Activated T-cell treated with anti-CD3 and anti-CD28 coated beads, Interleukin-2, amount 50 U/mL, for 72 hours (primary cell): Measurements from ENCODE around the gene RASA4. TPM values are rescaled to one million over a fixed set of nuclear protein-coding genes. Genes with fewer than 3 reads are reported as not detected.
"Not testable (repeated sequence)": the region's sequence is repeated elsewhere in the genome, so short reads cannot be mapped to it uniquely, and the experiment has no call there.

Source experiments
- ATAC-seq, 2 donors: fragments of 150-1000 bp; cut with Tn5 transposase; replicated peaks in 1 of 2; 2 replicates each; pipeline ENCODE4 v1.10.0; 2021; ENCODE audit warnings: moderate library complexity in 2 of 2, mild to moderate bottlenecking in 1 of 2
- DNase-seq, 2 donors: peaks; one replicate each; pipeline ENCODE4 v3.0.0; 2021 to 2022; ENCODE audit warnings: mixed read lengths in 1 of 2
- H3K27ac Mint-ChIP-seq: one replicate; pipeline ENCODE4 v1.8.0; 2022; ENCODE audit warnings: mild to moderate bottlenecking, moderate library complexity, mixed read lengths
- H3K27me3 Mint-ChIP-seq: one replicate; pipeline ENCODE4 v1.8.0; 2022; ENCODE audit warnings: low read depth, mixed read lengths
- H3K36me3 Mint-ChIP-seq, 2 donors: one replicate each; pipeline ENCODE4 v1.8.0; 2022; ENCODE audit warnings: mixed read lengths in 2 of 2, mild to moderate bottlenecking in 1 of 2; ENCODE audit not compliant: insufficient read depth in 2 of 2
- H3K4me1 Mint-ChIP-seq: one replicate; pipeline ENCODE4 v1.8.0; 2022; ENCODE audit warnings: low read depth, mixed read lengths
- H3K4me3 Mint-ChIP-seq, 2 donors: one replicate each; pipeline ENCODE4 v1.8.0; 2022; ENCODE audit warnings: mild to moderate bottlenecking in 2 of 2, mixed read lengths in 2 of 2, moderate library complexity in 2 of 2
- H3K9me3 Mint-ChIP-seq, 2 donors: one replicate each; pipeline ENCODE4 v1.8.0; 2022; ENCODE audit warnings: mixed read lengths in 2 of 2
- total RNA-seq, 2 donors: library from RNA; stranded (reverse); gene quantifications; one replicate each; pipeline ENCODE4 v1.2.3, GENCODE V29; 2022

The RASA4 gene
- 10 to 100 TPM; 52.0 to 79.2 TPM for total RNA-seq

- H3K36me3 Mint-ChIP-seq, H3K4me1 Mint-ChIP-seq, H3K27ac Mint-ChIP-seq, H3K27me3 Mint-ChIP-seq, H3K9me3 Mint-ChIP-seq: not testable (repeated sequence)
- H3K4me3 Mint-ChIP-seq: peak within 1 kb of the TSS in 1 of 2 donors; percentile 52
- DNase-seq: peak; percentile 49 to 58
- ATAC-seq: peak; percentile 96 to 97
These were observed at the start of gene RASA4 for GRCh38 chr7:102616507-102617125. Gene RASA4 (minus strand): TSS chr7:102616756. CDS start chr7:102616689, 67 bp downstream.

- not testable (repeated sequence) for H3K4me1 Mint-ChIP-seq, H3K27me3 Mint-ChIP-seq, H3K4me3 Mint-ChIP-seq, H3K9me3 Mint-ChIP-seq, DNase-seq, H3K36me3 Mint-ChIP-seq, ATAC-seq, H3K27ac Mint-ChIP-seq
These were observed 48.2 kb upstream of the RASA4 start for GRCh38 chr7:102664765-102665164.

- H3K27me3 Mint-ChIP-seq, H3K36me3 Mint-ChIP-seq, H3K4me1 Mint-ChIP-seq, H3K9me3 Mint-ChIP-seq, DNase-seq, H3K4me3 Mint-ChIP-seq, H3K27ac Mint-ChIP-seq, ATAC-seq: not testable (repeated sequence)
These were observed 33.4 kb upstream of the RASA4 start, which contains the start of gene SPDYE2B for GRCh38 chr7:102649924-102650323. Gene SPDYE2B (plus strand): TSS chr7:102650319. CDS start chr7:102652349, 2,030 bp downstream.

- H3K9me3 Mint-ChIP-seq, H3K36me3 Mint-ChIP-seq, H3K27me3 Mint-ChIP-seq, H3K27ac Mint-ChIP-seq, DNase-seq, H3K4me1 Mint-ChIP-seq, H3K4me3 Mint-ChIP-seq: not testable (repeated sequence)
- ATAC-seq: peak; percentile 13 to 21
These were observed 31.3 kb upstream of the RASA4 start for GRCh38 chr7:102647813-102648212.

GRCh38 chr7:102643404-102643803, 26.8 kb upstream of the RASA4 start:
- H3K27ac Mint-ChIP-seq, ATAC-seq, H3K4me3 Mint-ChIP-seq, H3K36me3 Mint-ChIP-seq, H3K27me3 Mint-ChIP-seq, DNase-seq, H3K4me1 Mint-ChIP-seq, H3K9me3 Mint-ChIP-seq: not testable (repeated sequence)

GRCh38 chr7:102642691-102643090, 26.1 kb upstream of the RASA4 start, which contains the start of gene UPK3BL1:
Gene UPK3BL1 (minus strand): TSS chr7:102642791. CDS start chr7:102642741, 50 bp downstream.
- H3K9me3 Mint-ChIP-seq, ATAC-seq, H3K27ac Mint-ChIP-seq, H3K4me1 Mint-ChIP-seq, DNase-seq, H3K4me3 Mint-ChIP-seq, H3K27me3 Mint-ChIP-seq, H3K36me3 Mint-ChIP-seq: not testable (repeated sequence)

GRCh38 chr7:102638848-102639247, 22.3 kb upstream of the RASA4 start:
- not testable (repeated sequence) for H3K9me3 Mint-ChIP-seq, H3K4me1 Mint-ChIP-seq, DNase-seq, H3K27ac Mint-ChIP-seq, H3K27me3 Mint-ChIP-seq, H3K36me3 Mint-ChIP-seq, H3K4me3 Mint-ChIP-seq
- peak in 1 of 2 donors; percentile 17 for ATAC-seq

GRCh38 chr7:102636956-102637355, 20.4 kb upstream of the RASA4 start:
- not testable (repeated sequence) for H3K4me3 Mint-ChIP-seq, H3K9me3 Mint-ChIP-seq, H3K27me3 Mint-ChIP-seq, ATAC-seq, DNase-seq, H3K36me3 Mint-ChIP-seq, H3K4me1 Mint-ChIP-seq, H3K27ac Mint-ChIP-seq

- not testable (repeated sequence) for H3K27me3 Mint-ChIP-seq, H3K4me1 Mint-ChIP-seq, H3K36me3 Mint-ChIP-seq
These were observed 18.8 kb upstream of the RASA4 start for GRCh38 chr7:102635354-102635753.

GRCh38 chr7:102634299-102634698, 17.7 kb upstream of the RASA4 start:
- not testable (repeated sequence) for DNase-seq, H3K9me3 Mint-ChIP-seq, H3K4me1 Mint-ChIP-seq, H3K27ac Mint-ChIP-seq, H3K27me3 Mint-ChIP-seq, H3K36me3 Mint-ChIP-seq, ATAC-seq, H3K4me3 Mint-ChIP-seq

More at GRCh38 chr7:102635354-102635753, 18.8 kb upstream of the RASA4 start:
- H3K27ac Mint-ChIP-seq, DNase-seq, H3K9me3 Mint-ChIP-seq, ATAC-seq, H3K4me3 Mint-ChIP-seq: not testable (repeated sequence)

- not testable (repeated sequence) for H3K36me3 Mint-ChIP-seq, H3K4me1 Mint-ChIP-seq, DNase-seq, H3K27me3 Mint-ChIP-seq, H3K27ac Mint-ChIP-seq, ATAC-seq, H3K9me3 Mint-ChIP-seq, H3K4me3 Mint-ChIP-seq
These were observed 14.1 kb upstream of the RASA4 start for GRCh38 chr7:102630622-102631021.

GRCh38 chr7:102627271-102627904, 10.8 kb upstream of the RASA4 start:
- H3K4me1 Mint-ChIP-seq, ATAC-seq, H3K9me3 Mint-ChIP-seq, H3K27ac Mint-ChIP-seq, H3K4me3 Mint-ChIP-seq, DNase-seq, H3K36me3 Mint-ChIP-seq, H3K27me3 Mint-ChIP-seq: not testable (repeated sequence)

- not testable (repeated sequence) for DNase-seq, H3K4me3 Mint-ChIP-seq, H3K4me1 Mint-ChIP-seq, H3K27ac Mint-ChIP-seq, H3K36me3 Mint-ChIP-seq, ATAC-seq, H3K9me3 Mint-ChIP-seq, H3K27me3 Mint-ChIP-seq
These were observed 1.6 kb upstream of the RASA4 start for GRCh38 chr7:102618122-102618521.

GRCh38 chr7:102615930-102616329, 626 bp downstream of the RASA4 start:
- ATAC-seq: peak in 1 of 2 donors; percentile 2
- H3K27ac Mint-ChIP-seq, H3K9me3 Mint-ChIP-seq, H3K27me3 Mint-ChIP-seq, DNase-seq, H3K36me3 Mint-ChIP-seq, H3K4me3 Mint-ChIP-seq, H3K4me1 Mint-ChIP-seq: not testable (repeated sequence)
